Measurements from ENCODE around the gene UBL5. TPM values are rescaled to one million over a fixed set of nuclear protein-coding genes. Genes with fewer than 3 reads are reported as not detected.
"Not testable (repeated sequence)": the region's sequence is repeated elsewhere in the genome, so short reads cannot be mapped to it uniquely, and the experiment has no call there.

The UBL5 gene
- total RNA-seq, 2 experiments from 2014 or later, result 383 to 395 TPM

GRCh38 chr19:9818734-9819595 is 8.8 kb upstream of the UBL5 start, which contains the start of gene FBXL12:
Gene FBXL12 (minus strand): TSS chr19:9819079. CDS start chr19:9818813, 266 bp downstream.
- peaks cover 43% of the 10 kb centered on the region for H3K36me3 Mint-ChIP-seq (ENCODE audit: low read depth)
- DNase-seq (peak; percentile 100), ATAC-seq (peak; percentile 92)
- peak within 1 kb of the TSS; percentile 97 for H3K27ac Mint-ChIP-seq
- no peaks in the 10 kb centered on the region for H3K27me3 Mint-ChIP-seq (ENCODE audit: low read depth)
- H3K9me3 Mint-ChIP-seq (ENCODE audit: insufficient read depth), result peaks cover 14% of the 10 kb centered on the region
- H3K4me1 Mint-ChIP-seq (ENCODE audit: low read depth), result peaks cover 37% of the 10 kb centered on the region
- ChIA-PET CTCF (no interaction called here), POLR2A (interaction anchor here (0.6 to 2.0 kb wide), 11 partner anchors 8 to 1853 kb away, joined by 3 to 17 read pairs (median 4); partner anchors contain the start of genes PIN1, UBL5, ZNF266 and ZNF846)
- H3K4me3 Mint-ChIP-seq, result peak within 1 kb of the TSS; percentile 92

DNA sequence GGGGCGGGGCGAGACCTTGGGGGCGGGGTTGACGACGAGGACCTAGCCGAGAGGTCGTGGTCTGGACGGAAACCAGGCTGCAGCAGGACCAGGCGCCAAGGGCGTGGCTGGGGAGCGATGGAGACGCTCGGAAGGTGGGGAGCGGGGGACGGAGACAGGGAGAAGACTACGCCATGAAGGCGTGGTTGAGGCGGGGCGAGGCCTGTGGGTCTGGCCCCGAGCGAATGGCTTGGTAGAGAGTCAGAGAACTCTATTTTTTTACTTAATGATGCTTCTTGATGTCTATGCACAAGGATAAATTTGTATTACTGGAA is 8.2 kb upstream of the UBL5 start:
- H3K9me3 Mint-ChIP-seq (ENCODE audit: insufficient read depth), result peaks cover 14% of the 10 kb centered on the region
- CTCF ChIA-PET, result no interaction called here
- peaks cover 40% of the 10 kb centered on the region for H3K36me3 Mint-ChIP-seq (ENCODE audit: low read depth)
- H3K27me3 Mint-ChIP-seq (ENCODE audit: low read depth), result no peaks in the 10 kb centered on the region
- peak overlapping the region; percentile 97 for H3K27ac Mint-ChIP-seq
- ATAC-seq, result no peak
- no peak for DNase-seq
- H3K4me3 Mint-ChIP-seq, result peak overlapping the region; percentile 92
- POLR2A ChIA-PET, result interaction anchor here (0.6 to 2.0 kb wide), 9 partner anchors 8 to 384 kb away, joined by 3 to 17 read pairs (median 5); partner anchors contain the start of genes PIN1, UBL5, ZNF266 and ZNF846
- H3K4me1 Mint-ChIP-seq (ENCODE audit: low read depth), result peaks cover 37% of the 10 kb centered on the region

DNA sequence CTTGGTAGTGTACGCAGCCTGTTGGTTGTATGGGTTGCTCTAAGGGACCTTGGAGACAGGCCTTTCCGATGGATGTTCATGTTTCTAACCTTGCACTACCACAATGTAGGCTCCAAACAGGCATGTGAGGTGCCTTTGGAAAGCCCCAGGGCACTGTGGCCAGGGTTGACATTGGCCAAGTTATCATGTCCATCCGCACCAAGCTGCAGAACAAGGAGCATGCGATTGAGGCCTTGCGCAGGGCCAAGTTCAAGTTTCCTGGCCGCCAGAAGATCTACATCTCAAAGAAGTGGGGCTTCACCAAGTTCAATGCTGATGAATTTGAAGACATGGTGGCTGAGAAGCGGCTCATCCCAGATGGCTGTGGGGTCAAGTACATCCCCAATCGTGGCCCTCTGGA is 7.7 kb upstream of the UBL5 start:
- H3K27me3 Mint-ChIP-seq (ENCODE audit: low read depth); POLR2A ChIA-PET; ATAC-seq; H3K9me3 Mint-ChIP-seq (ENCODE audit: insufficient read depth); DNase-seq; CTCF ChIA-PET: not testable (repeated sequence)
- Mint-ChIP-seq H3K4me1 (ENCODE audit: low read depth) (peaks cover 34% of the 10 kb centered on the region), H3K36me3 (ENCODE audit: low read depth) (peaks cover 35% of the 10 kb centered on the region), H3K27ac (peak overlapping the region; percentile 97), H3K4me3 (peak overlapping the region; percentile 92)

DNA sequence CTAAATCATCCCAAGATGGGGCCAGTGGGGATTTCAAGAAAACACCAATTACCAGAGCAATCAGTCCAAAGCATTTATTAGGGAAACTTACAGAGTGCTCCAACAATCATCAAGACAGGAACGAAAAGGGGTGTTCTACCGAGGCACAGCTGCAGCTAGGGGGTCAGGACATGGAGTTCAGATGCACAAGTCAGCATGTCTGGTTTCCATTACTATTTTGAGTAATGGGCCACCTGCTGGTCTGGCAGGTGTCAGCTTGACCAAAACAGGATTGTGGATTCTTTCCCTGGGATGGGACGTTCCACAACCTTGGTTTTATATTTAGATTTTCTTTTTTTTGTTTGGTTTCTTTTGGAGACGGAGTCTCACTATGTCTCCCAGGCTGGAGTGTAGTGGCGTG is 3.9 kb upstream of the UBL5 start:
- Mint-ChIP-seq H3K4me1 (ENCODE audit: low read depth) (peaks cover 31% of the 10 kb centered on the region), H3K27me3 (ENCODE audit: low read depth) (no peaks in the 10 kb centered on the region), H3K9me3 (ENCODE audit: insufficient read depth) (no peaks in the 10 kb centered on the region), H3K4me3 (no peak overlapping the region), H3K27ac (no peak overlapping the region), H3K36me3 (ENCODE audit: low read depth) (peaks cover 21% of the 10 kb centered on the region)
- POLR2A ChIA-PET, result interaction anchor here (0.6 kb wide), 1 partner anchor 684 kb away, joined by 3 read pairs; the partner anchor contains the start of gene ZNF317
- CTCF ChIA-PET, result no interaction called here
- DNase-seq, result no peak
- ATAC-seq, result no peak

DNA sequence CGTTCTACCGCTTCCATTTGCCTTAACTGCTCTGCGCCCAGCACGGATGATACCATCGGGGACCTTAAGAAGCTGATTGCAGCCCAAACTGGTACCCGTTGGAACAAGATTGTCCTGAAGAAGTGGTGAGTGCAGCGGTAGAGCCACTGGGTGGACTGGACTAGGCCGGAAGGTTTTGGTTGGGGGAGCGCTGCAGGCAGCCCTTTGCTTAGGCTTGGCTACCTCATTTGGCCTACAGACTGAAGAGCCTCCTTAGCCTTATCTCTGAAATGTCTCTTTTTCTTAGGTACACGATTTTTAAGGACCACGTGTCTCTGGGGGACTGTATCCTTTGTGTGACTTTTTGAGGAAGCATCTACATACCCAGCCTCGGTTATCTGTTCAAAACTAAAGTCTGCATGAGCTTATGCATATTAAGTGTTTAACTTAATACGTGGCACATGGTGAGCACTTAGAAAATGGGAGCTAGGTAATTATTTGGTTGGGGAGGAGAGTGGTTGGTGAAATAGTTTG is 889 bp downstream of the UBL5 start:
- Mint-ChIP-seq H3K4me3 (peak overlapping the region; percentile 98), H3K4me1 (ENCODE audit: low read depth) (peaks cover 27% of the 10 kb centered on the region), H3K36me3 (ENCODE audit: low read depth) (peaks cover 32% of the 10 kb centered on the region), H3K27me3 (ENCODE audit: low read depth) (no peaks in the 10 kb centered on the region), H3K9me3 (ENCODE audit: insufficient read depth) (no peaks in the 10 kb centered on the region), H3K27ac (peak overlapping the region; percentile 97)
- DNase-seq, result no peak
- CTCF ChIA-PET, result interaction anchor here (1.2 kb wide), 1 partner anchor 35 kb away, joined by 3 read pairs; no protein-coding TSS in a partner anchor
- POLR2A ChIA-PET, result interaction anchor here (0.6 to 2.3 kb wide), 7 partner anchors 9 to 393 kb away, joined by 3 to 17 read pairs (median 5); partner anchors contain the start of genes FBXL12, ZNF121 and ZNF266
- no peak for ATAC-seq

- DNase-seq (no peak), ATAC-seq (no peak)
- H3K9me3 Mint-ChIP-seq (ENCODE audit: insufficient read depth), result no peaks in the 10 kb centered on the region
- POLR2A ChIA-PET, result interaction anchor here (1.3 to 1.7 kb wide), 2 partner anchors 15 to 25 kb away, joined by 3 to 4 read pairs; partner anchors contain the start of gene FBXL12
- H3K4me3 Mint-ChIP-seq, result peak overlapping the region; percentile 84
- CTCF ChIA-PET, result interaction anchor here (1.4 to 2.4 kb wide), 3 partner anchors 12 to 32 kb away, joined by 3 to 10 read pairs (median 4); no protein-coding TSS in a partner anchor
- H3K27ac Mint-ChIP-seq, result peak overlapping the region; percentile 89
- H3K27me3 Mint-ChIP-seq (ENCODE audit: low read depth), result no peaks in the 10 kb centered on the region
- H3K36me3 Mint-ChIP-seq (ENCODE audit: low read depth), result peaks cover 22% of the 10 kb centered on the region
- H3K4me1 Mint-ChIP-seq (ENCODE audit: low read depth), result peaks cover 30% of the 10 kb centered on the region
Measured at GRCh38 chr19:9834307-9834725, 6.6 kb downstream of the UBL5 start.

GRCh38 chr19:9834726-9835506 is 7.2 kb downstream of the UBL5 start, which contains the start of gene PIN1:
Gene PIN1 (plus strand): TSS chr19:9835318. CDS start chr19:9835345, 27 bp downstream.
- Mint-ChIP-seq H3K4me3 (peak within 1 kb of the TSS; percentile 84), H3K27ac (peak within 1 kb of the TSS; percentile 89), H3K4me1 (ENCODE audit: low read depth) (peaks cover 27% of the 10 kb centered on the region), H3K27me3 (ENCODE audit: low read depth) (no peaks in the 10 kb centered on the region), H3K9me3 (ENCODE audit: insufficient read depth) (no peaks in the 10 kb centered on the region), H3K36me3 (ENCODE audit: low read depth) (peaks cover 21% of the 10 kb centered on the region)
- ChIA-PET POLR2A (interaction anchor here (1.3 to 1.7 kb wide), 2 partner anchors 16 to 25 kb away, joined by 3 to 4 read pairs; partner anchors contain the start of gene FBXL12), CTCF (interaction anchor here (0.9 to 2.4 kb wide), 6 partner anchors 12 to 97 kb away, joined by 3 to 10 read pairs (median 4); partner anchors contain the start of gene ZNF846)
- ATAC-seq (peak; percentile 99), DNase-seq (peak; percentile 99)

DNA sequence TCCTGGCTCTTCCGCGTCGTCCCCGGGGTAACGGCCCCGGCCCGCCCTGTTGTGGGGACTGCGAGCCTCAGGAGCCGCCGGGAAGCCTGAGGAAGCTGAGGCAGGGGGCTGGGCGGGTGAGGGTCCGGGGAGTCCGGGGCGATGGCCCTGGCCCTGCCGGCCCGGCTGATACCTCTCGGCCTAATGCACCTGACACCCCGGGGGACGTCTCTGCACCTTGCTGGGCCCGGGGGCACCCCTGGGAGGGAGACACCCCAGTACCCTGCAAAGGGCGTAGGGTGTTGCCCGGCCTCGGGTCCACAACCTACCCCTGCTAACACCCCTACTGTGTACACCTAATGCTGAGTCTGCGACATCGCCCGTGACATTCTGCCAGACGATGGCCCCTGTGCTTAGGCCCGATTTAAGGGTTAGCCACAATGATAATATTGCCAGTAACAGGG is 7.8 kb downstream of the UBL5 start:
- DNase-seq (no peak), ATAC-seq (peak; percentile 1)
- no peaks in the 10 kb centered on the region for H3K27me3 Mint-ChIP-seq (ENCODE audit: low read depth)
- peak overlapping the region; percentile 79 for H3K27ac Mint-ChIP-seq
- POLR2A ChIA-PET, result interaction anchor here (1.7 kb wide), 1 partner anchor 24 kb away, joined by 4 read pairs; no protein-coding TSS in a partner anchor
- peaks cover 23% of the 10 kb centered on the region for H3K4me1 Mint-ChIP-seq (ENCODE audit: low read depth)
- H3K9me3 Mint-ChIP-seq (ENCODE audit: insufficient read depth), result no peaks in the 10 kb centered on the region
- peaks cover 22% of the 10 kb centered on the region for H3K36me3 Mint-ChIP-seq (ENCODE audit: low read depth)
- CTCF ChIA-PET, result interaction anchor here (0.9 to 2.4 kb wide), 7 partner anchors 11 to 96 kb away, joined by 3 to 10 read pairs (median 4); partner anchors contain the start of gene ZNF846
- peak overlapping the region; percentile 84 for H3K4me3 Mint-ChIP-seq

DNA sequence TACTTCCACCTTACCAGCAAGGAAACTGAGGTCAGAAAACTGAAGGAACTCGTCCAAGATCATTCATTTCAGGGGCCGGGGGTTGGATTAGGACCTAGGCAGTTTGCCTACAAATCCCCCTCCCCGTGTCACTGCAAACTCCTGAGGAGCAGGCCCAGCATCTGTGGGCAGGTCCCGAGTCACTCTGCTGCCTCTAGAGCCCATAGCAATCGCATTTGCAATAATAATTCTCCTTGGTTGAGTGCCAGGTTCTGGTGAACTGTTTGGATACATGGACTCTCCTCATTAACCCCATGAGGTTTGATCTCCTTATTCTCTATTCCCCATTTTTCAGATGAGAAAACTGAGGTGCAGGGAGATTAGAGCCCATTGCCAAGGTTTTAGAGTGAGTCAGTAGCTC is 8.3 kb downstream of the UBL5 start:
- Mint-ChIP-seq H3K4me1 (ENCODE audit: low read depth) (peaks cover 23% of the 10 kb centered on the region), H3K36me3 (ENCODE audit: low read depth) (peaks cover 23% of the 10 kb centered on the region), H3K27ac (peak overlapping the region; percentile 79), H3K4me3 (peak overlapping the region; percentile 84), H3K27me3 (ENCODE audit: low read depth) (no peaks in the 10 kb centered on the region), H3K9me3 (ENCODE audit: insufficient read depth) (no peaks in the 10 kb centered on the region)
- ChIA-PET POLR2A (interaction anchor here (2.5 kb wide), 1 partner anchor 8 kb away, joined by 12 read pairs; the partner anchor contains the start of gene UBL5), CTCF (interaction anchor here (0.8 to 2.4 kb wide), 5 partner anchors 8 to 28 kb away, joined by 3 to 10 read pairs (median 4); partner anchors contain the start of gene UBL5)
- no peak for DNase-seq
- ATAC-seq, result no peak

- H3K27me3 Mint-ChIP-seq (ENCODE audit: low read depth), result no peaks in the 10 kb centered on the region
- ATAC-seq (no peak), DNase-seq (no peak)
- CTCF ChIA-PET, result no interaction called here
- peaks cover 44% of the 10 kb centered on the region for H3K36me3 Mint-ChIP-seq (ENCODE audit: low read depth)
- H3K27ac Mint-ChIP-seq, result no peak overlapping the region
- peaks cover 23% of the 10 kb centered on the region for H3K4me1 Mint-ChIP-seq (ENCODE audit: low read depth)
- POLR2A ChIA-PET, result interaction anchor here (0.8 to 2.5 kb wide), 2 partner anchors 11 to 13 kb away, joined by 3 to 12 read pairs; partner anchors contain the start of gene UBL5
- no peak overlapping the region for H3K4me3 Mint-ChIP-seq
- no peaks in the 10 kb centered on the region for H3K9me3 Mint-ChIP-seq (ENCODE audit: insufficient read depth)
Measured at GRCh38 chr19:9838324-9838723, 10.6 kb downstream of the UBL5 start.

GRCh38 chr19:9839415-9839814 is 11.7 kb downstream of the UBL5 start:
- POLR2A ChIA-PET, result interaction anchor here (0.8 kb wide), 2 partner anchors 13 to 18 kb away, joined by 3 read pairs; no protein-coding TSS in a partner anchor
- no peaks in the 10 kb centered on the region for H3K9me3 Mint-ChIP-seq (ENCODE audit: insufficient read depth)
- H3K27me3 Mint-ChIP-seq (ENCODE audit: low read depth), result no peaks in the 10 kb centered on the region
- no peak overlapping the region for H3K4me3 Mint-ChIP-seq
- CTCF ChIA-PET, result no interaction called here
- H3K27ac Mint-ChIP-seq, result no peak overlapping the region
- no peak for ATAC-seq
- H3K36me3 Mint-ChIP-seq (ENCODE audit: low read depth), result peaks cover 53% of the 10 kb centered on the region
- peaks cover 18% of the 10 kb centered on the region for H3K4me1 Mint-ChIP-seq (ENCODE audit: low read depth)
- no peak for DNase-seq
